NCI-H524 treated with DMSO at 0.1 percent for 48 hours (cell line): ENCODE measurements around the gene TBXA2R.
A peak's percentile ranks its signal among the peaks of the same experiment; 100 is the strongest.
"Not testable (repeated sequence)": the region's sequence is repeated elsewhere in the genome, so short reads cannot be mapped to it uniquely, and the experiment has no call there.

Source experiments
- DNase-seq: peaks from one replicate; lab custom pipeline; 2025; lab: John Stamatoyannopoulos, UW

TBXA2R gene

GRCh38 chr19:3639479-3639878 lies 32.8 kb upstream of the TBXA2R start:
- no peak for DNase-seq

GRCh38 chr19:3638208-3639193 lies 31.8 kb upstream of the TBXA2R start:
- DNase-seq = no peak

- no peak for DNase-seq
Measured at GRCh38 chr19:3637621-3638020, 30.9 kb upstream of the TBXA2R start.

DNA sequence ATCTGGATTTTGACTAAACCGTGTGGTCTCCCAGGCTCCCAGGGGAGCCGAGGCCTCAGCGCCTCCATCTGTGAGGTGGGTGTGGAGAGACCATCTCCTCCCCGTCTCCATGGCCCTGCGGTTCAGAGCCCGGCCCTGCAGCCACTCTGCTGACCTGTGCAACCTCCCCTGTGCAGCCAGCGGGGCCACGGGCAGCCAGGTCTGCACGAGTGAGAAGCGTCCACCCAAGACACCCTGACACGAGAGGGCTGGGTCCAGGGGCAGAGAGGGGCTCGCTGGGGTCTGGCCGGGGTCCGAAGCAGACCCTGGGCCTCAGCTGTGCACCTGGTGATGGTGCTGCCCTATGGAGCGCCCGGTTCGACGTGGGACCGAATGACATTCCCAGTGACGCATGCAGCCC lies 30.3 kb upstream of the TBXA2R start:
- DNase-seq = no peak

DNA sequence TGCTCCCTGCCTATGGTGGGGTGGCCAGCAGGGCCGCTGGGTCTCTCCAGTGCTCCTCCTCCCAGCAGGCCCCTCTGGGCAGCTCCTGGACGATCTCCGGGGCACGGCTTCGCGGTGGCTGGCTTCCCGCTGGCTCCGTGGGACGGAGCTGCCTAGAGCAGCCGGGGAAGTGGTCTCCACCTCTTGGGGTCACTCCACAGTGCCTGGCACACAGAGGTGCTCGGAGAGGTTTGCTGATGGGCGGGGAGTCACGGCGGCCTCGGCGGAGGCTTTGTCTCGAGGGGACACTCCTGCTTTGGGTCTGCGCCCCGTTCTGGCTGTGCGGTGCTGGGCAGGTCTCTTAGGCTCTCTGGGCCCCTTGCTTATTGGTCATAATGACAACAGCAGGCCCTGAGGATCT lies 29.8 kb upstream of the TBXA2R start:
- no peak for DNase-seq

DNA sequence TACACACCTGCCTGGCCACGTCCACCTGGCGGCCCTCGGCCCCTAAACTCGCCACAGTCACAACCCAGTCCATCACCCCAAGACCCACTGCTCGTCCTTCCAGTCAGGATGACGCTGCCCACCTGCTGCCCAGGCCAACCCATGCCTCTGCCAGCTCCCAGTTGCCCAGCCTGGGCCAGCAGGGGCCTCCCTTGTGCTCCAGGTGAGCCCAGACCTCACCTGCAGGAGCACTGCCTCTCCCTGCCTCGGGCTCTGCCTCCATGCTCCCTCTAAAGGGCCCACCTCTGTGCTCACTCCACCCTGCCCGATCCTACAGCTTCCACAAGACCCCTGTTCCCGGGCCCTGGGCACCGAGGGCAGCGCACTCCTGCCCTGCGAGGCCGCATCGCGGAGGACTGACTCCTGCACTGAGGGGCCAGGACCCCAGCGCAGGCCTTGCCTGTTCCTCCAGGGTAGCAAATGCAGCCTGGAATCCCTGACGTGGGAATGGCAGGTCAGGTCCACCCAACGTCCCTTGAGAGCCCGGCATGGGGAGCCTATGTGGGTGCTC lies 27.9 kb upstream of the TBXA2R start:
- no peak for DNase-seq

DNA sequence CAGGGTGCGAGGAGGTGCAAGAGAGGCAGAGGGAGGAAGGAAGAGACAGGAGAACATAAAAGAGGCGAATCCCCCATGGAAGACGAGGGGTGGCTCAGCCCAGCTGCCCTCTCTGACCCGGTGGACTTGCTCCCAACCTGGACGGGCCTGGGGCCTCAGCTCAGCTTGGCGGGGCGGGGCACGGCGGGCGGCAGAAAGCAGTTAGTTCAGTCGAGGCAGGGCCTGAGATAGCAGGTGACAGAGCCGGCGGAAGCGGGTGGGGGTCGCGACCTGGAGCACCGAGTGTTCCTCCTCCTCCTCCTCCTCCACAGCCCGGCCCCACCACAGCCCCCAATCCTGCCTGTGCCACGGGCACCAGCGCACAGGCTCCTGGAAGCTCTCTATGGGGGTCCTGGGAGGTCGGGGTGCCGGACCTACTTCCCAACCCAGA lies 26.9 kb upstream of the TBXA2R start:
- DNase-seq = no peak

DNA sequence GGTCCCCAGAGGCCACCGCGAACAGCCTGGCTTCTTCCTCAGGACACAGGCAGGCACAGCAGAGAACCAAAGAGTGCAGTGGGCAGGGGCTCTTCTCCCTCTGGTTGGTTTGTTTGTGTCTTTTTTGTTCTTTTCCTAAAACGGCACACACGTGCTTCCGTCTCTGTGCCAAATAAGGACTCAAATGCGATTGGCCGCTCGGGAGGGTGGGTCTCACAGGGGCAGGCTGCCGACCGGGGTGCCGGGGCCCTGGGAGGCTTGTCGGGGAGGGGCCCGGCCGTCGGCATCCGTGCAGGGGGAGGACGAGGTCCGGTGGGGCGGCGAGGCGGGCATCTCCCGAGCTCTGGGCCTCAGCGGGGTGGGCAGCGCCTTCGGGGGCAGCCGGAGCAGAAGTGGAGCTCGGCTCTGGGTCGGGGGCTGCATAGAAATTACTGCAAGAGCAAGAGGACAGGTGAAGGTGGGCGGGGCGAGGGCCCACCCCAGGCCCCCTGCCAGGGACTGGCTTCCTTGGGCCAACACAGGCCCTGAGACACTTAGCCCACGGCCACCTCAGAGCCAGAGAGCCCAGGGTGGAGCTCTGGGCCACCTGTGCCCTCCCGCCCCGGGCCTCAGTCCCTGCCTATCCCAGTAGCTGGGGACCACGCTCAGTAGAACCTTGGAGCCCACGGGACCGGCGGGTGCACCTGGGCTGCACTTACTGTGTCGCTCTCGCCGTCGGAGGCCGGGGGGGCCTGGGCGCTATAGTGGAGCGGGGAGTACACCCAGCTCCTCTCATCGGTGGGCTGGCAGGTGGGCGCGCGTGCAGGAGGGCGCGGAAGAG lies 26.3 kb upstream of the TBXA2R start:
- DNase-seq = no peak

- no peak for DNase-seq
Measured at GRCh38 chr19:3632098-3632497, 25.4 kb upstream of the TBXA2R start.

DNA sequence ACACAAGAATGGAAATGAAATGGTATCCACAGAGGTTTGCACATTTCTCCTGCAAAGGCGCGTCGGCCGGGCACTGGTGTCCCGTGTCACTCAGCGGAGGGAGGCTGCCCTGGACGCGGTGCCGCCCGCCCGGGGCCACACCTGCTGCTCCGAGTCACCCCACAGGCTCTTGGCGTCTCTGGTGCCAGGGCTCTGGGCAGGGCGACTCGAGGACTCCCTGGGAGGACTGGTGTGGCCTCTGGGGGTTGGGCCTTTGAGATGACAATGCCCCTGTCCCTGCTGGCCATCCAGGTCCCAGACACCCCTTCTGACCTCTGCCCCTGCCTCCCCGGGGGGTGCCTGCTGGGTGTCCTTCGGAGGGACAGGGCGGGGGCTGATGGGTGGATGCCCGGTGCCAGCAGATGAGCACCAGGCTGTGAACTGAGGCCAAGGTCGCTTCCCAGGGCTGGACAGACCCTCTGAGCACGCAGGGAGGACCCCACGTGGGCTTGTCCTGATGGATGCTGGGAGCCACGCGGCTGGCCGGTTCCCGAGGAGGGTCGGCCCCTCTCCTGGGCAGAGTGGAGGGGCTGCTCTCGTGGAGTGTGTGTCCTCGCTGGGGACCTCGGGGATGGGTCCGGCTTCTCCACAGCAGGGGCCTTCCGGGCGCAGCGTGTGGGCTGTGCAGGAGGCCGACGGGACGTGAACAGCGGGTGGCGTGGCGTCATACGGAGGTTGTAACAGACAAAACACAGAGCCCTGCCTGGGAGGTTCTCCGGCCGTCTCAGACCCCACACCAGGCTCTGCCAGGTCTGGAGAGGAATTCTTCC lies 24.6 kb upstream of the TBXA2R start:
- no peak for DNase-seq

- not testable (repeated sequence) for DNase-seq
Measured at GRCh38 chr19:3628766-3629165, 22.1 kb upstream of the TBXA2R start.

DNA sequence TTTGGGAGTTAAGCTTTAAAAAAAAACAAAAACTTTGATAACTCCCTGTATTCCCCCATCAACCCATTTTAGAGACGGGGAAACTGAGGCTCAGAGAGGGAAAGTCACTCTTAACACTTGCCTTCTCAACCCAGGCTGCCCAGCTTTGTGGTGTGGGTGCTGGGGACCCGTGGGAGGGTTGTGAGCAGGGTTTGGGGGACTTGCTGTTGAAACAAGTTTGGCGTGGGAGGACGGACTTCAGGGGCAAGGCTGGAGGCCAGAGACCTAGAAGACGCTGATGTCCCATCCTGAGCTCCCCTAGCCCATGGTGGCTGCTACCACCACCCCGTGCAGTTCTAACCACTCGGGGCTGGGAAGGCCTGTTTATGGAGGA lies 20.7 kb upstream of the TBXA2R start:
- no peak for DNase-seq

- DNase-seq = peak; percentile 94
Measured at GRCh38 chr19:3626473-3627350, 20.0 kb upstream of the TBXA2R start, which contains the start of gene CACTIN. Gene CACTIN, minus strand, starts transcription at chr19:3626790. Its CDS starts 28 bp downstream, at chr19:3626762.

GRCh38 chr19:3625996-3626472 lies 19.4 kb upstream of the TBXA2R start:
- DNase-seq = no peak

DNA sequence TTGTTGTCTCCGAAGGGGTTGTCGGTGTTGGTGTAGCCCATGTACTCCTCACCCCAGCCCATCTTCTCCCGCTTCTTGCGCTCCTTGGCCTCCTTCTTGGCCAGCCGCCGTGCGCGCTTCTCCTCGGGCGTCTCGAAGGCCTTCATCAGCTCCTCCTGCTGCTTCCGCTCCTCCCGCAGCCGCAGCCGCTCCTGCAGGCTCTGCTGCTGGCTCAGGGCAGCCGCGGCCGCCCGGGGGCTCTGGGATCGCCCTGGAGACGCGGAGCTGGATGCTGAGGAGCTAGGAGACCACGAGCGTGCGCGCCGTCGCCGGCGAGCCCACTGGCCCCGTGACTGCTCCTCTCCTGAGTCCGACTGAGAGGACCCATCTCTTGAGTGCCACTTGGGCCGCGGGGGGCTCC lies 17.0 kb upstream of the TBXA2R start:
- DNase-seq = no peak

DNA sequence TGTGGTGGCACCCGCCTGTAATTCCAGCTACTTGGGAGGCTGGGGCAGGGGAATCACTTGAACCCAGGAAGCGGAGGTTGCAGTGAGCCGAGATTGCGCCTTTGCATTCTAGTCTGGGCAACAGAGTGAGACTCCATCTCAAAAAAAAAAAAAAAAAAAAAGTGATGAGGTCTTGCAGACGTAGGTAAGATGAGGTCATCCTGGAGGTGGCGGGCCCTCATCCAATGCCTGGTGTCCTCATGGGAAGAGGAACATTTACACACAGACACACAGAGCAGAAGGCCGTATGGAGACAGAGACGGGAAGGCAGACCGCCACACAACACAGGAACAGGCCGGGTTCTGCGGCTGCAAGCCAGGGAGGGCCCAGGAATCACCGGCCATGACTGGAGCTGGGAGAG lies 15.5 kb upstream of the TBXA2R start:
- DNase-seq = no peak

DNA sequence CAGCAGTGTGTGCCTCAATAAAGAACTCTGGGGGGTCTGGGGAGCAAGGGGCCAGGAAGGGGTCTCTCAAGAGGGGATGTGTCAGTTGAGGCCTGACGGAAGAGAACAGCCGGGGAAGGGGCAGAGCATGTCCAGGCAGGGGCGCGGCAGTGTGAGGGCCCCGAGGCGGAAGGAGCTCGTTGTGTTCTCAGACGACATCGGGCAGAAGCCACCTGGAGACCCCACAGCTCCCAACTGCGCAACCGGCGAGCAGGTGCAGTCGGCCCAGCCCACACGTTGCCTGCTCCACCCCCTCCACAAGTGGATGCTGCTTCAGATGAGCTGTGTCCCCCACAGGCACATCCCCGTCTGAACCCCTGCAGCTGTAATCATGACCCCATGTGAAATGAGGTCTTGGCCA lies 15.0 kb upstream of the TBXA2R start:
- no peak for DNase-seq

DNA sequence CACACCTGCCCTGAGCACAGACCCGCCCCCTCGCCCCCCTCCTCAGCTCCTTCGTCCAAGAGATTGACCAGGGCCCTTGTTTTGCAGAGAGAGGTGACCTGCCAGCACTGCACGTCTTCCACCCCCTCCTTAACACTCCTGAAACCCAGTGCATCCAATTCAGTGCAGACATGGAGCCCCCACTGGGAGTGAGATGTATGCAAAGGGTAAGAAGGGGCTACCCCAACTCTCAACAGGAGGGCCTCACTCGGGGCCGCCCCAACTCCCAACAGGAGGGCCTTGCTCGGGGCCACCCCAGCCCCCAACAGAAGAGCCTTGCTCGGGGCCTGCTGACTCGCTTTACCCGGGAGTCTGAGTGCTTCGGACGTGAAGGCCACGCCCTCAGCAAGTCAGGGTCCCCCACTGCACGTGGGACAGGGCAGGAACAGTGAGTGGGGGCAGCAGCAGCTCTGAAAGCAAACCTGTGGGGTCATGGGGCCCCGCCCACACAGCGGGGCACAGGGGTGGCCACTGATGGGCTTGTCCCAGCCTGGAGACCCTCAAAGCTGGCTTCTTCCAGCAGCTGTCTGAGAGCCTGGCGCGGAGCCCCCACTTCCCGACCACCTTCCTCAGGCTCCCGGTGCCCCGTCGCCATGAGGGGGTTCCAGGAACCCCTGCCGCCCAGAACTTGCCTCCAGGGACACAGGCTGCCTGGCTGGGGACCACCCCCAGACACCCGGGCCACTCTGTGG lies 14.3 kb upstream of the TBXA2R start:
- DNase-seq = no peak

DNA sequence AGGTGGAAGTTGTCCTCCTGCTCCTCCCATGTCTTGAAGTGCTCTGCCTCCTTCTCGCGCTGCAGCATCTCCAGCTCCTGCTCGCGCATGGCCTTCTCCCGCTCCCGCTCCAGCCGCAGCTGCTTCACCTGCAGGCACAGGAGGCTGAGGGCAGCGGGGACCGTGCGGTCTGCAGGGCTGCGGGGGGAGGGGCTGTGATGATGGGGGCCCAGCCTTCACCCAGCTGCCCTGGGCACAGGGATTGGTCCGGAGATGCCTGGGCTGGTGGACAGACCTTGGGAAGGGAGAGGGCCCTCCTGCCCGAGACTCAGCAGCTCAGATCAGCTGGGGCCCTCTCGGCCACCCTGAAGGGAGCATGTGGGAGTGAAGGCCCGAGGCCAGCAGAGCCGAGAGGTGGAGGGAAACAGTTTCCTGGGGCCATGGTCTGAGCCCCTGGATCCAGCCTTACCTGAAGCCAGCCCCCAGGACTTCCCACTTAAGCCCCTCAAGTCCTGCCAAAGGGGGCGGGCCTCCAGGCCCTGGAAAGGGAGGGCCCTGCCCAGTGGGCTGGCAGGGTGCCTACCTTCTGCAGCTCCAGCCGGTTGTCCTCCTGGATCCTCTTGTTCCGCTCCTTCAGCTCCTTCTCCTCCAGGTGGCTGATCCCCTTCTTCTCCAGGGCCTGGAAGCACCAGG lies 13.6 kb upstream of the TBXA2R start:
- no peak for DNase-seq
